ENCODE measurements around the gene DPP6.

Gene DPP6

GRCh38 chr7:154566877-154567276 is 514.7 kb downstream of the DPP6 start:
- Mint-ChIP-seq H3K9me3 (peaks cover 0 to 3% of the 10 kb centered on the region in 2 donors), H3K27ac (no peak overlapping the region), H3K4me3 (no peak overlapping the region), H3K36me3 (no peaks in the 10 kb centered on the region), H3K4me1 (no peaks in the 10 kb centered on the region), H3K27me3 (no peaks in the 10 kb centered on the region)
- DNase-seq (no peak), ATAC-seq (replicated peaks) (no peak)

- no peak for DNase-seq
- Mint-ChIP-seq H3K27ac (no peak overlapping the region), H3K4me1 (no peaks in the 10 kb centered on the region), H3K4me3 (no peak overlapping the region), H3K36me3 (no peaks in the 10 kb centered on the region), H3K27me3 (no peaks in the 10 kb centered on the region), H3K9me3 (no peaks in the 10 kb centered on the region)
- ATAC-seq (replicated peaks): no peak
These were observed 516.1 kb downstream of the DPP6 start for GRCh38 chr7:154568346-154568745.

- Mint-ChIP-seq H3K4me3 (no peak overlapping the region), H3K27me3 (no peaks in the 10 kb centered on the region), H3K4me1 (no peaks in the 10 kb centered on the region), H3K9me3 (no peaks in the 10 kb centered on the region), H3K36me3 (no peaks in the 10 kb centered on the region), H3K27ac (no peak overlapping the region)
- ATAC-seq (replicated peaks) (no peak), DNase-seq (no peak)
These were observed 517.7 kb downstream of the DPP6 start for GRCh38 chr7:154569916-154570315.

- Mint-ChIP-seq H3K27ac (no peak overlapping the region), H3K27me3 (no peaks in the 10 kb centered on the region), H3K4me3 (no peak overlapping the region), H3K36me3 (no peaks in the 10 kb centered on the region), H3K9me3 (no peaks in the 10 kb centered on the region), H3K4me1 (no peaks in the 10 kb centered on the region)
- DNase-seq (no peak), ATAC-seq (replicated peaks) (no peak)
These were observed 519.6 kb downstream of the DPP6 start for GRCh38 chr7:154571772-154572171.

- H3K9me3 Mint-ChIP-seq: no peaks in the 10 kb centered on the region
- ATAC-seq (replicated peaks): no peak
These were observed 522.0 kb downstream of the DPP6 start for GRCh38 chr7:154574235-154574634.

GRCh38 chr7:154575497-154575896 is 523.3 kb downstream of the DPP6 start:
- no peak overlapping the region for H3K4me3 Mint-ChIP-seq
- H3K9me3 Mint-ChIP-seq: peaks cover 0 to 4% of the 10 kb centered on the region in 2 donors
- ATAC-seq (replicated peaks): no peak
- no peaks in the 10 kb centered on the region for H3K36me3 Mint-ChIP-seq
- no peak for DNase-seq
- no peak overlapping the region for H3K27ac Mint-ChIP-seq
- no peaks in the 10 kb centered on the region for H3K4me1 Mint-ChIP-seq
- no peaks in the 10 kb centered on the region for H3K27me3 Mint-ChIP-seq

More at GRCh38 chr7:154574235-154574634, 522.0 kb downstream of the DPP6 start:
- Mint-ChIP-seq H3K27me3 (no peaks in the 10 kb centered on the region), H3K4me3 (no peak overlapping the region), H3K36me3 (no peaks in the 10 kb centered on the region), H3K4me1 (no peaks in the 10 kb centered on the region), H3K27ac (no peak overlapping the region)
- no peak for DNase-seq

GRCh38 chr7:154576604-154577003 is 524.4 kb downstream of the DPP6 start:
- H3K4me3 Mint-ChIP-seq: no peak overlapping the region
- peaks cover 0 to 5% of the 10 kb centered on the region in 2 donors for H3K9me3 Mint-ChIP-seq
- DNase-seq (no peak), ATAC-seq (replicated peaks) (no peak)
- no peaks in the 10 kb centered on the region for H3K4me1 Mint-ChIP-seq
- H3K27ac Mint-ChIP-seq: no peak overlapping the region
- no peaks in the 10 kb centered on the region for H3K27me3 Mint-ChIP-seq
- no peaks in the 10 kb centered on the region for H3K36me3 Mint-ChIP-seq

GRCh38 chr7:154577141-154577873 is 525.1 kb downstream of the DPP6 start:
- H3K36me3 Mint-ChIP-seq: no peaks in the 10 kb centered on the region
- H3K27me3 Mint-ChIP-seq: no peaks in the 10 kb centered on the region
- H3K9me3 Mint-ChIP-seq: peaks cover 0 to 5% of the 10 kb centered on the region in 2 donors
- H3K4me3 Mint-ChIP-seq: no peak overlapping the region
- H3K27ac Mint-ChIP-seq: no peak overlapping the region
- DNase-seq: no peak
- ATAC-seq (replicated peaks): no peak
- no peaks in the 10 kb centered on the region for H3K4me1 Mint-ChIP-seq

GRCh38 chr7:154578336-154578735 is 526.1 kb downstream of the DPP6 start:
- no peak for DNase-seq
- no peak for ATAC-seq (replicated peaks)
- Mint-ChIP-seq H3K4me1 (no peaks in the 10 kb centered on the region), H3K36me3 (no peaks in the 10 kb centered on the region), H3K27me3 (no peaks in the 10 kb centered on the region), H3K4me3 (no peak overlapping the region), H3K27ac (no peak overlapping the region), H3K9me3 (peaks cover 1 to 9% of the 10 kb centered on the region in 2 donors)

GRCh38 chr7:154579711-154580110 is 527.5 kb downstream of the DPP6 start:
- H3K4me1 Mint-ChIP-seq: no peaks in the 10 kb centered on the region
- ATAC-seq (replicated peaks): no peak
- H3K27ac Mint-ChIP-seq: no peak overlapping the region
- peaks cover 7 to 18% of the 10 kb centered on the region in 2 donors for H3K9me3 Mint-ChIP-seq
- H3K4me3 Mint-ChIP-seq: no peak overlapping the region
- H3K27me3 Mint-ChIP-seq: no peaks in the 10 kb centered on the region
- DNase-seq: no peak
- no peaks in the 10 kb centered on the region for H3K36me3 Mint-ChIP-seq

- no peaks in the 10 kb centered on the region for H3K36me3 Mint-ChIP-seq
- H3K27me3 Mint-ChIP-seq: no peaks in the 10 kb centered on the region
- ATAC-seq (replicated peaks) (peak in 1 of 2 donors; percentile 15), DNase-seq (no peak)
- no peak overlapping the region for H3K27ac Mint-ChIP-seq
- H3K4me1 Mint-ChIP-seq: no peaks in the 10 kb centered on the region
- no peak overlapping the region for H3K4me3 Mint-ChIP-seq
- peaks cover 7 to 18% of the 10 kb centered on the region in 2 donors for H3K9me3 Mint-ChIP-seq
These were observed 529.2 kb downstream of the DPP6 start for GRCh38 chr7:154581251-154581890.

- H3K4me3 Mint-ChIP-seq: no peak overlapping the region
- no peaks in the 10 kb centered on the region for H3K4me1 Mint-ChIP-seq
These were observed 531.3 kb downstream of the DPP6 start for GRCh38 chr7:154583454-154583853.

GRCh38 chr7:154584352-154585252 is 532.4 kb downstream of the DPP6 start:
- Mint-ChIP-seq H3K9me3 (peaks cover 7 to 18% of the 10 kb centered on the region in 2 donors), H3K4me3 (no peak overlapping the region), H3K36me3 (no peaks in the 10 kb centered on the region), H3K27ac (no peak overlapping the region), H3K4me1 (no peaks in the 10 kb centered on the region), H3K27me3 (no peaks in the 10 kb centered on the region)
- ATAC-seq (replicated peaks) (no peak), DNase-seq (no peak)

More at GRCh38 chr7:154583454-154583853, 531.3 kb downstream of the DPP6 start:
- H3K27ac Mint-ChIP-seq: no peak overlapping the region
- ATAC-seq (replicated peaks) (no peak), DNase-seq (no peak)
- H3K9me3 Mint-ChIP-seq: peaks cover 7 to 18% of the 10 kb centered on the region in 2 donors
- H3K36me3 Mint-ChIP-seq: no peaks in the 10 kb centered on the region
- no peaks in the 10 kb centered on the region for H3K27me3 Mint-ChIP-seq

GRCh38 chr7:154587792-154588191 is 535.6 kb downstream of the DPP6 start:
- H3K4me1 Mint-ChIP-seq: no peaks in the 10 kb centered on the region
- no peak for ATAC-seq (replicated peaks)

More at GRCh38 chr7:154587792-154588191, 535.6 kb downstream of the DPP6 start:
- Mint-ChIP-seq H3K36me3 (no peaks in the 10 kb centered on the region), H3K27ac (no peak overlapping the region), H3K4me3 (no peak overlapping the region), H3K27me3 (no peaks in the 10 kb centered on the region), H3K9me3 (peaks cover 10 to 24% of the 10 kb centered on the region in 2 donors)
- no peak for DNase-seq

Data from stimulated activated naive B cell treated with anti-CD40 and anti-IgM and Interleukin-4, amounts not matched to agents 10 μg/mL and 1 μg/mL and 100 μg/mL, for 72 hours (primary cell).